VCaP (cell line): ENCODE data around the gene TMPRSS3.

ENCODE experiments used
- H3K27ac ChIP-seq: fragments of 450-650 bp; 2 replicates; pipeline ENCODE4 v1.5.1; 2017
- TF ChIP-seq, protein P1 (sequence below): fragments of 450-650 bp; conservative IDR thresholded peaks from 2 replicates; pipeline ENCODE4 v1.5.1; 2017; ENCODE audit warnings: mild to moderate bottlenecking, moderate library complexity

TMPRSS3 gene

DNA sequence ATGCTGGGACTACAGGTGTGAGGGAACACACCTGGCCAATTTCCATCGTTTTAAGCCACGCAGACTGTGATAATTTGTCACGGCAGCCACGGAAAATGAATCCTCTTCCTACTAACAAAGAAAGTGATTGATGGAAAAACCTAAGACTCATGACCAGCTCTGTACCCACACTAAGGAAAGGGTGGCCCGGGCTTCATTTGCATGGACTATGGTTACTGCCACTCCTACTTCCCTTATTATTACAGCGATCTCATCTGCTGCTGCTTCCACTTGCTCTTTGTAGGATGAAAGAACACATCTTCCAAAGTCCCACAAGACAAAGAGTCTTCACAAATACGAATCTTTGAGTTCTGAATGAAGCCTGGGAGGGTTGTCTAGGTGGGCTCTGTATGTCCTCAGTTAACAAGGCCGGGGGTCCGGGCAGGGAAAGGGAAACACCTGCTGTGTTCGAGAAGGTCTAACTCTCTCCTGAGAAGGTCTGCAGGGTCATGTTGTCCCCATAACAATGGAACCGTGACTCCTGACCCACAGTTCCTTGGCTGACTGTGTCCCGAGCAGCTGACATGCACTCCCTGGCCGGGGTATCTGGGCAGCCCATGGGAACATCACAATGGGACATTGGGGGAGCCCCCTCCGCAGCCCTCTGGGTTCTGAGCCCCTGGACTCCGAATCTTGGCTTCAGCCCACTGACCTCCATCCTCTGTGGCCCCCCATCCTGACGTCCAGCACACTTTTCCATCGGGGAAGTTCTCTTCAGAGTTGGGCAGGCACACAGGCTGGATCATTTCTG, 16.2 kb downstream of the TMPRSS3 start:
- H3K27ac ChIP-seq, result no peak overlapping the region
- TF ChIP-seq, protein P1, sequence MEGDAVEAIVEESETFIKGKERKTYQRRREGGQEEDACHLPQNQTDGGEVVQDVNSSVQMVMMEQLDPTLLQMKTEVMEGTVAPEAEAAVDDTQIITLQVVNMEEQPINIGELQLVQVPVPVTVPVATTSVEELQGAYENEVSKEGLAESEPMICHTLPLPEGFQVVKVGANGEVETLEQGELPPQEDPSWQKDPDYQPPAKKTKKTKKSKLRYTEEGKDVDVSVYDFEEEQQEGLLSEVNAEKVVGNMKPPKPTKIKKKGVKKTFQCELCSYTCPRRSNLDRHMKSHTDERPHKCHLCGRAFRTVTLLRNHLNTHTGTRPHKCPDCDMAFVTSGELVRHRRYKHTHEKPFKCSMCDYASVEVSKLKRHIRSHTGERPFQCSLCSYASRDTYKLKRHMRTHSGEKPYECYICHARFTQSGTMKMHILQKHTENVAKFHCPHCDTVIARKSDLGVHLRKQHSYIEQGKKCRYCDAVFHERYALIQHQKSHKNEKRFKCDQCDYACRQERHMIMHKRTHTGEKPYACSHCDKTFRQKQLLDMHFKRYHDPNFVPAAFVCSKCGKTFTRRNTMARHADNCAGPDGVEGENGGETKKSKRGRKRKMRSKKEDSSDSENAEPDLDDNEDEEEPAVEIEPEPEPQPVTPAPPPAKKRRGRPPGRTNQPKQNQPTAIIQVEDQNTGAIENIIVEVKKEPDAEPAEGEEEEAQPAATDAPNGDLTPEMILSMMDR, result no peak

DNA sequence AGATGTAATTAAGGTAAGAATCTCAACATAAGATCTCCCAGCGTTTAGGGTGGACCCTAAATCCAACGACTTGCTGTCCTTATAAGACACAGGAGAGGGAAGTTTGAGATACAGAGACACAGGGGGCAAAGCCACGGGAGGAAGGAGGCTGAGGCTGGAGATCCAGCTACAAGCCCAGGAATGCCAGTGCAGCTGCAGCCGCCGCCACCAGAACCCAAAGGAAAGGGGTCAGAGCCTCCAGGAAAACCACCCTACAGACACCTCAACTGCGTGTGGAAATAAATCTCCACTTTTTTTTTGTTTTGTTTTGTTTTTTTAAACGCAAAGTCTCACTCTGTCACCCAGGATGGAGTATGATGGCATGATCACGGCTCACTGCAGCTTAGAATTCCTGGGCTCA, 17.4 kb downstream of the TMPRSS3 start:
- no peak overlapping the region for H3K27ac ChIP-seq
- TF ChIP-seq, protein P1, result no peak

DNA sequence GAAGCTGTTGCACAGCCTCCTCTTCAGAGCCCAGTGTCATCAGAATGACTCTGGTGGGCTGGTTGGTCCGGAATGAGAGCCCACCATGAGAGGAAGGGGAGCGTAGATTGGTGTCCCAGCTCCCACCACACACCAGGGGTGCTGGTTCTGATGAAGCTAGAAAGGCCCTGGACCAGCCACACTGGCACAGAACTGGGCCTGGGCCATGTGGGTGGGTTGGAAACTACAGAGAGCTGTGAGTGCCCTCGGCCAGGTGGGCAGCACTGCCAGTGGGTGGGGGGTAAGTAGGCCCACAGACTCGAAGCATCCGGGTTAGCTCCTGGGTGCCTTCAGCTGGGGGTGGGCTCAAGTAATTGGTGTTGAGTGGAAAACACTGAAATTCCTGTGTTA, 17.9 kb downstream of the TMPRSS3 start:
- TF ChIP-seq, protein P1, result no peak
- no peak overlapping the region for H3K27ac ChIP-seq

DNA sequence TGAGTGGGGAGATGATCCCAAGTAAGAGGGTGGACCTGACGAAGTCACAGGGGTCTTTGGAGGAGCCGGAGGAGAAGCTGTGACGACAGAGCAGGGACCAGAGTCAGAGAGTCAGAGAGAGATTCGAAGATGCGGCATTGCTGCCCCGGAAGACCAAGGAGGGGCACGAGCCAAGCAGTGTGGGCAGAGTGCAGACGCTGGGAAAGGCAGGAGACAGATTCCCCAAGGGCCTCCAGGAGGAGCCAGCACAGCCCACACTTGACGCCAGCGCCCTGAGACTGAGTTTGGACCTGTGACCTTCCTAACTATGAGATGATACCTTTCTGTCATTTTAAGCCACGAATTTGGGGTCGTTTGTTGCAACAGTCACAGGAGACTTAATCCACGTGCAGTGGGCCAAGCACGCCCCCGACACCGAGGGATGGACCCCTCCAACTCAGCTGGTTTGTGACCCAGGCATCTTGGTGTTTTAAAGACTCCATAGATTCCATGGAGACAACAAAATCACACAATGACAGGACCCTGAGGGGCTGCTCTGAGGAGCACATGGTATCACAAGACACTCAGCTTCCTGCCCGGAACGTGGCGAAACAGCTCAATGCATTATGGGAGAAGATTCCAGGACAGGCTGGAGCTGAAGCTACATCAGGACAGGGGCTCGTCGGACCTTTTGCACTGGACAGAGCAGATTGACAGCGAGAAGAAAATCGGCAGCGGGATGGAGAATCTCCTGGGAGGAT, 18.5 kb downstream of the TMPRSS3 start:
- TF ChIP-seq, protein P1, result no peak
- H3K27ac ChIP-seq, result peak overlapping the region; percentile 66; the same call in 1 of the 2 replicates

DNA sequence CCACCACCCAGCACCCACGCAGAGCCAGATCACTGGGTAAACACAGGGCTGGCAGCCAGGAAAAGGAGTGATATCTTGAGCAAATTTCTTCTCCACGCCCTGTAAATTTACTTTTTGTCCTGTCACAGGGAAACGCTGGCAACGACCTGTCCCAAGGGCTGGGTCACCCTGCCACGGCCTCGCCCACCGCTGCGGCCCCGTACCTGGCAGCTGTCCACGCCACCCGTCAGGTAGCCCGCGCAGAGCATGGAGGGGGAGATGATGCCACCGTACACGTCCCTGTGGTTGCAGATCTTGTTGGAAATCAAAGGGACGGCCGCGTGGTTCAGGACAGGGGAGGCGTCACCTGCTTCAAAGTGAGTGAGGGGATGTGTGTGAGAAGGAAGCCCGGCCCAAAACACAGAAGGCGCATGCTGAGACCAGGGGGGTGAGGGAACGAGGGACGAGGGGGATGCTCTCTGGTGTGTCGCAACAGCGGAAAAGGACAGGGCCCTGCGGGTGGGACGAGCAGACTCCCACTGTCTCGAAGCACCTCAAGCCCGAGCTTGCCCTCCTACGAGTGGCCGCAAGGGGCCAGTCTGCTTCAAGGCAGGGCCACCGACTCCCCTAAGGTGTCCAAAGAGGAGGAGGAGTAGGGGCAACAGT, 19.4 kb downstream of the TMPRSS3 start:
- TF ChIP-seq, protein P1, result no peak
- peak overlapping the region; percentile 66 for H3K27ac ChIP-seq

DNA sequence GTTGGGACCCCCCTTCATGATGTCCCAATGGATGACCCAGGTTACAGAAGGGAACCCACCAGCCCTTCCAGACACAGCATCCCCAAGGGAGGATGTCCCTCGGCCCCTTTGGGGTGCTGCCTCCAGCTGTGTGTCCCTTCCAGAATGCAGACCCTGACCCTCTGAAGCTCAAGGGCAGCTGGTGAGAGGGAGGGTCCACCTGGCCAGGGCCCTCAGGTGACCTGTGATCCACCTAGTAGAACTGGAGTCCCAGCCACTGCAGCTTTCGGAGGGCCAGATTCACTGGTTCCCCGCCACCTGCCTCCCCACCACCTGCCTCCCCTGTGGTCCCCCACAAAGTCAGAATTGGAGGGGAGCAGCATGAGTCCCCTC, 19.9 kb downstream of the TMPRSS3 start:
- TF ChIP-seq, protein P1, result no peak
- H3K27ac ChIP-seq, result peak overlapping the region; percentile 66

DNA sequence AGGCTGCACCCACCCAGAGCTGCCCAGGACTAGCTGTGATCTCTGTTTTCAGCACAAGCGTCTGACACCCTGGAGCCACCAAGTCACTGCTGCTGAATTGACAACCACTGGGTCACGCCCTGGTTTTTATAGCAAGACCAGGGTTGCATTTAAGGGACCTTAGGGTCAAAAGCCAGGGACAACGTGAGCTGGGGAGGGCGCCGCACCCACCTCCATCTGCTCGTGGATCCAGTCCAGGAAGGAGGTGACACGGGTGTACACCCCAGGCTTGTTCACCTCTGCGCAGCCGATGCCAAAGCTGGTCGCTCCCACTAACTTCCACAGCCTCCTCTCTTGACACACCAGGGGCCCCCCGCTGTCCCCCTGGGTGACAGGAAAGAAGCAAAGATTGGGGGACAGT, 20.3 kb downstream of the TMPRSS3 start:
- TF ChIP-seq, protein P1, result no peak

More for the DNA sequence above, 20.3 kb downstream of the TMPRSS3 start:
- H3K27ac ChIP-seq, result peak overlapping the region; percentile 66
